GM10847 (cell line): Measurements from ENCODE around the gene CDH16.

Experiments used
- POLR2A ChIP-seq: IDR thresholded peaks from 2 replicates; pipeline ENCODE4 v1.6.1; 2011; ENCODE audit not compliant: insufficient read length; ENCODE audit errors: extremely low read depth

The CDH16 gene

GRCh38 chr16:66935314-66936011 is 16.8 kb upstream of the CDH16 start, which contains the start of gene CES2:
Gene CES2 (plus strand): TSS chr16:66935516. CDS start chr16:66935636, 120 bp downstream.
- no peak for TF ChIP-seq POLR2A

DNA sequence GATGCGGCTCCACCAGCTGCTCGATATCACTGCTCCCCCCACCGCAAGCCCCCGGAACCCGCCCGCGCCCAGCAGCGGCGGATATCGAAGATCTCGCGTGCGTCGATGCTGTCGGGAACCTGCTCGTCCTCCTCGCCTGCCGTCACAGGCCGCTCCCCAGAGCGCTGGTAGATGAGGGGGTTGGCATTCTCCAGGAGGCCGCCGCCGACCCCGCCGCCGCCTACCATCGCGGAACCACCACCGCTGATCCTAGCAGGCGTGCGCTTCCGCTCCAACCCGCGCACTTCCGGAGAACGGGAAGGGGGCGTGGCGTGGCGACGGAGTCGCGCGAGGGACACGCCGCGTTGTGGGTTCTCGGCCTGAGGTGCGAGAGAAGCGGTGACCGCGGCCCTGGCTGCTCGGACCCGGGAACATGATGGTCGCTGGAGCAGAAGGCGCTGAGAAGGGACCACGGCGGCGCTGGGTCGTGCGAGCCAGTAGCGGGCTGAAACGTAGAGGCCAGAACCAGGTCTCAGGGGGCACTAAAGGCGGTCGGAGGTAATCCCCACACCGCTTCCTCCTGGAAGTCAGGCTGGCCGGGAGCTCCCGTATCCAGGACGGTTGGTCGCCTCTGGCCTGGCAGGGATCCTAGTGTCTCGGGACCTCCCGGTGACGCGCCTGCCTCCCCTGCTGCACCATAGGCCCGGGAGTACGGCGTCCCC is 15.6 kb upstream of the CDH16 start, which contains the start of gene CIAO2B:
Gene CIAO2B (minus strand): TSS at position 265 of the 701 bp plus-strand sequence. CDS start 38 bp downstream, at position 227.
- TF ChIP-seq POLR2A: peak; percentile 88

DNA sequence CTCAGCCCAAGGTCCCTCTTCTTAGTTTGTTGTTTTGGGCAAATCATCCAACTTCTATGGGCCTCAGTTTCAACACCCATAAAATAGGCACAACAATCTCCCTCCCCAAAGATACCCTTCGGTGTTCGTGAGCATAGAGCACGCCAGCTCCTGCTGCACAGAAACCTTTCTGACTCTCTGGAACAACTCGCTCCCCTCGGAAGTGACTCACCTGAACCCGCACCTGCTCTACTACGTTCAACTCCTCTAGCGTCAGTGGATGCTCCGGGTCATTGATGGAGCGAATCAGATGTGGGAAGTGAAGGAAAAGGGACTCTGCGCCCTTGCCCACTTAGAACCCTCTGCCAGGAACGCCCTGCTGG is 15.1 kb upstream of the CDH16 start:
- no peak for TF ChIP-seq POLR2A

- TF ChIP-seq POLR2A: no peak
Measured at GRCh38 chr16:66932076-66932475, 13.4 kb upstream of the CDH16 start.

DNA sequence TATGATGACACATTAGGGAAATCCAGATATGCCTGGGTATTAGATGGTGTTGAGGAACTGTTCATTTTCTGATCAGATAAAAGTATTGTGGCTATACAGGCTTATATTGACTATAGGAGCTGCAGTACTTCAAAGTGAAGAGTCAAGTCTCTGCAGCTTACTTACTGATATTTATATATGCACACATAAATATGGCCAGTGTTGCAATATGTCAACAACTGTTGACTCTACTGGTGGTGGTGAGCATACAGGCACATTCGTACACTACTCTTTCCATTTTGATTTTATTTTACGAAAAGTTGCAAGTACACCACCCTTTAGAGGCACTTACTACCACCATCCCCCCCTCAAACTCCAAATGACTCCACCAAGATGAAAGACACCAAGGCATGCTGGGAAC is 13.0 kb upstream of the CDH16 start:
- no peak for TF ChIP-seq POLR2A

- TF ChIP-seq POLR2A: no peak
Measured at GRCh38 chr16:66930189-66930588, 11.5 kb upstream of the CDH16 start.

DNA sequence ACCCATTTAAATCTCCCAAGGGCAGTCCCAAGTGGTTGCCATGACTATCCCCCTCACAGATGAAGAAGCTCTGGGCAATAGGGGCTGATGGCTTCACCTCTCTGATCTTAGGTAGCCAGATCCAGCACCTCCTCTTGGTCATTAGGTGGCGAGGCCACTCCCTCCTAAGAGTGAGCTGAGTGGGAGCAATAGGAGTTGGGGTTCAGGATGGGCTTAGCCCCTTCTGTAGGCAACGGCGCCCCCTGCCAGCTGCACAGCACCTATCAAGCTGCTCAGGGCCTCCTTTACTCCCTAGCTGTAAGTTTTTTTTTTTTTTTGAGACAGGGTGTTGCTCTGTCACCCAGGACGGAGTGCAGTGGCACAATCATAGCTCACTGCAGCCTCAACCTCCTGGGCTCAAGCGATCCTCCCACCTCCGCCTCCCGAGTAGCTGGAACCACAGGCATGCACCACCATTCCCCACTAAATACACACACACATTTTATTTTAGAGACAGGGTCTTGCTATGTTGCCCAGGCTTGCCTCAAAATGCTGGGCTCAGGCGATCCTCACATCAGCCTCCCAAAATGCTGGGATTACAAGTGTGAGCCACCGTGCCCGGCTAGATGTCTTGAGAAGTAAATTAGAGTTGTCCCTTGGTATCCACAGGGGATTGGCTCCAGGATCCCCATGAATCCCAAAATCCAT is 10.2 kb upstream of the CDH16 start:
- TF ChIP-seq POLR2A: no peak

- TF ChIP-seq POLR2A: no peak
Measured at GRCh38 chr16:66927918-66928649, 9.4 kb upstream of the CDH16 start.

- no peak for TF ChIP-seq POLR2A
Measured at GRCh38 chr16:66926961-66927436, 8.3 kb upstream of the CDH16 start.

DNA sequence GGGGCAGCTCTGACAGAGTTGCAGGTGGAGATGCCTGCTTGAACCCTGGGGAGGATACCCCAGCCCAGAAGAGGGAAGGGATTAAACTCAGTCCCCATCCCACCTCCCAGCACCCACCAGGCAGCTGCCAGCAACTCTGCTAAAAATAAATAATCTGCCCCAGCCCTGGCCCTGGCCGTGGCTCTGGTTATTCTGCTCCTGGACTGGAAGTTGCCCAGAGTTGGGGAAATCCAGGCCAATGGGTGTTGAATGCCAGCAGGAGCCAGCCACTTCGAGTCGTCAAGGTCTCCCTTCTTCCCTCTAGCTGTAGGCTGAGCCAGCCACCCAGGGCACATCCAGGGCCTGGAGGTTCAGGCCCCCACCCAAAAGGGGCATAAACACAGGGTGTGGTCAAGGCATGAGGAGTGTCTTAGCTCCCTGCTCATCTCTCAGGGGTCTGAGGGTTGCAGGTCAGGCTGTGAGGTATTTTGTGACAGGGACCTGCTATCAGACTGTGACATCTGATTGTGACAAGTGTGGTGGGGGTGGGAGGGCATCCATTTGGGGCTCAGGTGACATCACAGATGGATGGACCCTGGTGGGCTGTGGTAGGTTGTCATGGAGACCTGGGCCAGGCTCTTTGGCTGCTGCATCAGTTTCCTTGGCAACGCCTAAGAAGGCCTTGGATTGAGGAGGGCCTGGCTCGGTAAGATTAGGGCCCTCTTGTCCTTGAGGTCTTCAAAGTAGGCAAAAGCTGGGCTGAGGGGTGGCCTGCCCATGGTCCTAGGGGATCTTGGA is 7.7 kb upstream of the CDH16 start:
- no peak for TF ChIP-seq POLR2A

GRCh38 chr16:66925322-66925840 is 6.7 kb upstream of the CDH16 start, which contains the start of gene RRAD:
Gene RRAD (minus strand): TSS chr16:66925535. CDS start chr16:66925179, 356 bp downstream.
- TF ChIP-seq POLR2A: no peak

DNA sequence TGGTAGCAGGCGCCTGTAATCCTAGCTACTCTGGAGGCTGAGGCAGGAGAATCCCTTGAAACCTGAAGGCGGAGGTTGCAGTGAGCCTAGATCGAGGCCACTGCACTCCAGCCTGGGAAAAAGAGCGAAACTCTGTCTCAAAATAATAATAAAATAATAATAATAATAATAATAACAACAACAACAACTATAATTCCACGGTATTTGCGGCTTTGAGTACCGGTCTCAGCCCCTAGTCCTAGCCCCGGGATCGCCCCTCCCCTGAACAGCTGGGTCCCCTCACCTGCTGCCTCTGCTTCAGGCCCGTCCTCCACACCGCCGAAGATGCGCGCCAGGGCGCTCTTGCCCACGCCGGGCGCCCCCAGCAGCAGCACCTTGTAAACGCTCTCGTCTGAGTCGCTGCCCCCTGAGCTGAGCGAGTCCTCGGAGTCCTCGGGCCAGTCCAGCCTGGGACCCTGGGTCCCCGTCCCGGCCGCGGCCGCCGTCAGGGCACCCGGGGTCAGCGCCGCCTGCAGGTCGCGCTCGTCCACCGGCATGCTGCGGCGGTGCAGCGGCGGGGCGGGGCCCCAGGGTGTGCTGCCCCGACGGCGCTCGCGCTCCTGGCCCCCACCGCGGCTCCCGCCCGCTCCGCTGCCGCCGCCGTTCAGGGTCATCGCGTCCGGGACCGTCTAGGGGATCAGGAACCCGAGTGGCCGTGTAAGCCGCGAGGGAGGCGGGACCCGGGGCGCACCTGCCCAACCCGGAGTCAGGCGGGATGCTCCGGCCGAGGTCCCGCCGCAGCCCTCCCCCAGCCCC is 6.0 kb upstream of the CDH16 start:
- TF ChIP-seq POLR2A: no peak

DNA sequence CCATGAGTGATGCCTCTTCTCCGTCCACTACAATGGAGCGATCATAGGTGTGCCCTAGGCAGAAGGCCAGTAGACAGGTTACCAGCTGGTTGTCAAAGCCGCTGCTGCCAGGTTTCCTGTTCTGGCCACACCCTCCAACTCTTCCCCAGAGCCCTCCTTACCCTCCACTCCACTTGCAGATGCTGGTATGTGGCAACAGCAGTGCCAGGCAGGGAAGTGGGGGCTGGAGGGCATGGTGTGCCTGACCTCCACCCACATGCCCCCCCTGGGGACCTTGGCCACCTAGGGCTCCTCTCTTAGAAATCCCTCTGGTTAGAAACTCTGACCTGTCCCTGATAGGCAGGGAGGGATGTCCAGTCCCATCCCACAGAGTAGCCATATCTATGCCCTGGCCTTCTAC is 5.2 kb upstream of the CDH16 start:
- TF ChIP-seq POLR2A: no peak

GRCh38 chr16:66923247-66923731 is 4.6 kb upstream of the CDH16 start:
- no peak for TF ChIP-seq POLR2A
